ENCODE measurements around the gene GOLGA6C.

DNA sequence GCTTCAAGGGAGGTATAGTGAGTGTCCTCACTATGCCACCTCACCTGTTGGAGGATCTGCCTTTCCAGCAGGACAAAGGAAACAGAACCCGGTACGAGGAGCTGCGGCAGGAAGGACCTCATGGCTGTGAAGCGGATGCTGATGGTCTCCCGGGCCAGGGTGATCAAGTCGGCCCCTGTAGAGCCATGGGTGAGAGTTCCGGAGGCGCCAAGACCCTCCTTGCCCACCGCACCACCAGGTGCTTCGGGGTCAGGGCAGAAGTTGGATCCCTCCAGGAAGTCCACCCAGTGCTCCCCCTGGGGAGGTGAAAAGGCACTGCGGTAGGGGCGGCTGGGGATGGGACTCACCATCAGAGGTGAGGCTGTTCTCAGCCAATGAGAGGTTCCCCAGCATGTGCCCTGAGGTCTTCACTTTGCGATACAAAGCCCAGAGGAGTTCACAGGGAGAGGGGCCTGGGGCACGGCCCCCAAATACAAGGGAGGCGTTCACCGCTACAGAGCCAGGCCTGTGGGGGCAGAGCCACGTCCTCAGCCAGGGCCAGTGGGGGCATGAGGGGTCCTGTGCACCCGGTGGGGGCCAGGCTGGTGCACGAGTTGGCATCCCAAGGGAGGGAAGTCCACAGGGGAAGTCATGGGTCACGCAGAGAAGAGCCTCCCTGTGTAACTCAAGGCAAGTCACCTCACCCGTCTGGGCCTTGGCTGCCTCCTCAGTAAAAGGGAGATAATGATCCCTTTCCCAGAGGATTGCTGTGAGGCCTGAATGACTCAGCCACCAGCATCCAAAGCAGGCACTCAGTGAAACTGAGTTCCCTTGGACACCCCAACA lies 28.7 kb upstream of the GOLGA6C start:
- TF ChIP-seq, protein P1, sequence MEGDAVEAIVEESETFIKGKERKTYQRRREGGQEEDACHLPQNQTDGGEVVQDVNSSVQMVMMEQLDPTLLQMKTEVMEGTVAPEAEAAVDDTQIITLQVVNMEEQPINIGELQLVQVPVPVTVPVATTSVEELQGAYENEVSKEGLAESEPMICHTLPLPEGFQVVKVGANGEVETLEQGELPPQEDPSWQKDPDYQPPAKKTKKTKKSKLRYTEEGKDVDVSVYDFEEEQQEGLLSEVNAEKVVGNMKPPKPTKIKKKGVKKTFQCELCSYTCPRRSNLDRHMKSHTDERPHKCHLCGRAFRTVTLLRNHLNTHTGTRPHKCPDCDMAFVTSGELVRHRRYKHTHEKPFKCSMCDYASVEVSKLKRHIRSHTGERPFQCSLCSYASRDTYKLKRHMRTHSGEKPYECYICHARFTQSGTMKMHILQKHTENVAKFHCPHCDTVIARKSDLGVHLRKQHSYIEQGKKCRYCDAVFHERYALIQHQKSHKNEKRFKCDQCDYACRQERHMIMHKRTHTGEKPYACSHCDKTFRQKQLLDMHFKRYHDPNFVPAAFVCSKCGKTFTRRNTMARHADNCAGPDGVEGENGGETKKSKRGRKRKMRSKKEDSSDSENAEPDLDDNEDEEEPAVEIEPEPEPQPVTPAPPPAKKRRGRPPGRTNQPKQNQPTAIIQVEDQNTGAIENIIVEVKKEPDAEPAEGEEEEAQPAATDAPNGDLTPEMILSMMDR (IDR thresholded peaks at IDR 0.05): no peak
- no peak for TF ChIP-seq POLR2A (IDR thresholded peaks at IDR 0.05)
